ENCODE data around the gene MGAT5B. TPM values are rescaled to one million over a fixed set of nuclear protein-coding genes. Genes with fewer than 3 reads are reported as not detected.
"Not testable (repeated sequence)": the region's sequence is repeated elsewhere in the genome, so short reads cannot be mapped to it uniquely, and the experiment has no call there.

Gene MGAT5B
- total RNA-seq, 1 experiment from 2014 or later: 5.3 TPM

DNA sequence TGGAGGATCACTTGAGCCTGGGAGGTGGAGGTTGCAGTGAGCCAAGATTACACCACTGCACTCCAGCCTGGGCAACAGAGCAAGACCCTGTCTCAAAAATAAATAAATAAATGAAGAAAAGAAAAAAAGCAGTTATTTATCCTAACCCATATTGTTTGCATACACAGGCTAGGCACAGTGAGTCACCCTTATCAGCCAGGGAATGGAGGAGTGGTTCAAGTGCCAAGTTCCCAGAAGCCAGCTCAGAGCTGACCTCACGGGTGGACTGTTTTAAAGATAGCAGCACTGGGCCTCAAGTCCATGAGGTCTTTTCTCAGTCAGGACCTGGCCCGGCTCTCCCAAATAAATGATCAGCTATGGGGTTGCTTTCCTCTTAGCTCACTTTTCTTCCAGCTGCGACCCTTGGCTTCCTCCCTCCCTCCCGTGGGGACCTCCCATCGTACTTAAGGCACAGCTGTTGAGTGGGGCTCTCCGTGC lies 22.6 kb upstream of the MGAT5B start:
- DNase-seq (ENCODE audit: low spot score): no peak

DNA sequence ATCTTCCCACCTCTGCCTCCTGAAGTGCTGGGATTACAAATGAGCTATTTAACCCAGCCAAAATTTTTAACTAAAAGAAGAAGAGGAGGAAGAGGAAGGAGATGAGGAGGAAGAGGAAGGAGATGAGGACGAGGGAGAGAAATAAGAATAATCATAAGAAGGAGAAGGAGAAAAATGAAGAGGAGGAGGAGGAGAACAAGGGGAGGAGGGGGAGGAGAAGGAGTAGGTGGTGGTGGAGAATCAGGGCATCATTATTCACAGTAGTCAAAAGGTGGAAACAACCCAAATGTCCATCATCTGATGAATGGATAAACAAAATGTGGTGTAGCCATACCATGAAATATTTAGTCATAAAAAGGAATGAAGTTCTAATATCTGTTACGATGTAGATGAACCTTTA lies 21.2 kb upstream of the MGAT5B start:
- DNase-seq (ENCODE audit: low spot score): no peak

DNA sequence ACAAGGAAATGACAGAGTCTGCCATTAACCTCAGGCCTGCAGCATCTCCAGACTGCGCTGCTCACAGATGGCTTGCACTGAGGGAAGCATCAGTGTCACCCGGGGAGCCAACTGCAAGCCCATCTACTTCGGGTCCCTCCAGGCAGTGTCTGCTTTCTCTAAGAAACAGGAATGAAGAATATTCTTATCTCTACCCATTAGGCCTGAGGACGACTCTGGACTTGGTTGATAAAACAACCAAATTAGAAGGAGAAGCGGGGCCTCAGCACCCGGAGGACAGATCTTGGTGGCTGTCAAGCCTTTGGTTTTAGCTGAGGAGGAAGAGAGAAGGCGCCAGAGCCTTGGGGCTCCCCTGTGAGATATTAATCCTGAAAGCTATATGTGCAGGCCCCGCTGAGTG lies 19.5 kb upstream of the MGAT5B start:
- DNase-seq (ENCODE audit: low spot score): no peak

GRCh38 chr17:76849160-76849559 lies 19.0 kb upstream of the MGAT5B start:
- DNase-seq (ENCODE audit: low spot score): not testable (repeated sequence)

GRCh38 chr17:76852843-76853242 lies 15.4 kb upstream of the MGAT5B start:
- DNase-seq (ENCODE audit: low spot score): no peak

DNA sequence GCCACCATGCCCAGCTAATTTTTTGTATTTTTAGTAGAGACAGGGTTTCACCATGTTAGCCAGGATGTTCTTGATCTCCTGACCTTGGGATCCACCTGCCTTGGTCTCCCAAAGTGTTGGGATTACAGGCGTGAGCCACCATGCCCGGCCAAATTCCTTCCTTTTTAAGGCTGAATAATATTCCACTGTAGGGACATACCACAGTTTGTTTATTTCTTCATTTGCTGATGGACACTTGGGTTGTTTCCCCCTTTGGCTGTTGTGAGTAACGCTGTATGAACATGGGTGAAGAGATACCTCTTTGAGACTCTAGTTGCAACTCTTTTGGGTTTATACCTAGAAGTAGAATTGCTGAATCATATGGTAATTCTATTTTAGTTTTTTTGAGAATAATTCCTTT lies 13.1 kb upstream of the MGAT5B start:
- no peak for DNase-seq (ENCODE audit: low spot score)

DNA sequence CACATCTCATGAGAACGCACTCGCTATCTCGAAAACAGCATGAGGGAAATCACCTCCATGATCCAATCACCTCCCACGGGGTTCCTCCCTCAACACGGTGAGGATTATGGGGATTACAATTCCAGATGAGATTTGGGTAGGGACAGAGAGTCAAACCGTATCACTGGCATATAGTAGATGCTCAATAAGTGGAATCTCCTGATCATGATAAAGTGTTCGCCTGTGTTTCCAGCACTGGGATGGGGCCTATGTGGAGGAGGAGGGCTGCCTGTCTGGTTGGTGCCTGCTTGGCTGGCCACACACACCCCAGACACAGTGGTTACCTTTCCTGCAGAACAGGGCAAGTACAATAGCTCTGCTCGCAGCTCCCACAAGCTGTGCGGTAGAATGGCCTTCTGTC lies 6.1 kb upstream of the MGAT5B start:
- no peak for DNase-seq (ENCODE audit: low spot score)

DNA sequence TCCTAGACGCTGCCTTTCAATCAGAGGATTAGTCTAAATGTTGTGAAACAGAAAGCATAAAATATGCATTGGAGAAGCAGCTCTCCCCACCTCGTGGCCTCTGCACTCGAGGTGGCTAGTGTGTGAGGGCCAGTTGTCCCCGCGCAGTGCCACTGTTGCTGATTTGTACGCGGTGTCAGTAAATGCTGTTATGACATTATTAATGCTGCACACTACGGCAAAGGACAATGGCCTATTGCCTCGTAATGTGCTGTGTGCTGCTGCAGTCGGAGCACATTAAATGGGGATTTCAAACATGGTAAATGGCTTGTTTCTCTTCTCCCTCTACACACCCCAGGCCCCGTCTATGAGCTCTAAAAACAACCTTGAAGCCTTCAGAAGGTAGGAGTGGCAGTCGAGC lies 5.7 kb upstream of the MGAT5B start:
- DNase-seq (ENCODE audit: low spot score): no peak

GRCh38 chr17:76864024-76864423 lies 4.2 kb upstream of the MGAT5B start:
- DNase-seq (ENCODE audit: low spot score): no peak

GRCh38 chr17:76865174-76865573 lies 3.0 kb upstream of the MGAT5B start:
- no peak for DNase-seq (ENCODE audit: low spot score)

DNA sequence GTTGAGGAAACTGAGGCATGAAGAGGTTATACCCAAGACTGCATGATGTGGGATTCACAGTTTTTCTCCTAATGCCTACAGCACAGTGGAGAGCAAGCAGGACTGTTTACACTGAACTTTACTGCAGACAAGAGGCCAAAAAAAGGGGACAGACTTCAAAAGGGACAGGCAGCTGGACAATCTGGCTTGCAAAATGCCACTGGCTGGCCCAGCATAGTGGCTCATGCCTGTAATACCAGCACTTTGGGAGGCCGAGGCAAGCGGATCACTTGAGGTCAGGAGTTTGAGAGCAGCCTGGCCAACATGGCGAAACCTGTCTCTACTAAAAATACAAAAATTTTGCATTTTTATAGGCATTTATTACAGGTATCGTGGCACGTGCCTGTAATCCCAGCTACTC lies 2.0 kb upstream of the MGAT5B start:
- no peak for DNase-seq (ENCODE audit: low spot score)

GRCh38 chr17:76866774-76867577 lies 1.2 kb upstream of the MGAT5B start:
- no peak for DNase-seq (ENCODE audit: low spot score)

DNA sequence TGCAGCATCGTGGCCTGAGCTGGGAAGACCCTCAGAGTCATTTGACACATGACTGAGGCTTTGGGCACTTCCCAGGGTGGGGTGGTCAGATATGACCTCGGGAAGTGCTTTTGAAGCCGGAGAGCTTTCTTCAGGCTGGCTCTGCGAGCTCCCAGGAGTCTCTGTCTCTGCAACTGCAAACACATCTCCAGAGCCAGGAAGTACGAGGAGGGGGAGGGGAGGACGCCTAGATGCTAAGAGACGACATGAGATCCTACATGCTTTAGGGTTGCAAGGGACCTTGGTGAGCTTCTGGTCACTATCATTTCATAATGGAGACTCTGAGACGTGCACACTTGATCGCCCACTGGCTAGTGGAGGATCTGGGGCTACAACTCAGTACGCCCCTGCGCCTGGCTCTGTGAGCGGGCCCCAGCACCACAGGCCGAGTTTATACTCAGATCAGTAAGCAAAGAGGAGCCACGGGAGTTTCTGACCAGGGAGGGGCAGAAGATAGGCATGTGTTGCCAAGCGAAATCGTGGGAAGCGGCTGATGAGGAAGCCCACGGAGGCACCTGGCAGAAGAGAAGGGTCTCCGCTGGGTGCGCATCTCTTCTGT lies 527 bp upstream of the MGAT5B start:
- peak; percentile 33 for DNase-seq (ENCODE audit: low spot score)

DNA sequence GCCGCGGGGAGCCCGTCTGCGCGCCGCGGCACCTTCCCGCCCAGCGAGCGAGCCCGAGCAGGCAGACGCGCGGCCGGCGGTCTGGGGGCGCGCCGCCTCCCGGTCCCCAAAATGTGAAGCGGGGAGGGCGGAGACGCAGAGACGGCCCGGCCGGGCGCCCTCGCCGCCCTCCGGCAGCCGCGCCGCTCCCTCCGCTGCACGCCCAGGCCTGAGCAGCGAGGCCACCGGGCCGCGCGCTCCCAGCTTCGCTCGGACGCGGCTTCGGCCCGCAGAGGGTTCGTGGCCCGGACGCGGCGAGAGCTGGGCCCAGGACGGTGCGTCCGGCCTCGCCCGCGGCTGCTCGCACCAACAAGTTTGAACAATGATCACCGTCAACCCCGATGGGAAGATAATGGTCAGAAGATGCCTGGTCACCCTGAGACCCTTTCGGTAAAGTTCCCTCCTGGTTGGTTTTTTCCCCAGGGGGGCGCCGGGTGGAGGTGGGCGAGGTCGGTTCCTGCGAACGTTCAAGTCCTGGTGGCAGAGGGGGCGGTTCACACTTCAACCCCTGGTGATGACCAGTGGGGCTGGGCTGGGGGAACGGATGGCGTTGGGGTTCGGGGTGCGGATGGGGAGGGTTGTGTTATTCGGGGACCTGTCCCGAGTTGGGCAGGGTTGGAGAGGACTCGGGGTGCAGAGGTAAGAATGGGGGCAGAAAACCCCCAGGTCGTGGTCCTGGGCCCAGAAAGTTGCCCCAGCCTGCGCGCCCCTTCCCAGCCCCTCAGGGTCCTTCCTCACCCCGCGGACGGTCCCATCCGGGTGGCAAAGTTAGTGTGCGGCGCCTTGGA lies 678 bp downstream of the MGAT5B start:
- no peak for DNase-seq (ENCODE audit: low spot score)

- DNase-seq (ENCODE audit: low spot score): no peak
These were observed 1.5 kb downstream of the MGAT5B start for GRCh38 chr17:76869496-76870376.

DNA sequence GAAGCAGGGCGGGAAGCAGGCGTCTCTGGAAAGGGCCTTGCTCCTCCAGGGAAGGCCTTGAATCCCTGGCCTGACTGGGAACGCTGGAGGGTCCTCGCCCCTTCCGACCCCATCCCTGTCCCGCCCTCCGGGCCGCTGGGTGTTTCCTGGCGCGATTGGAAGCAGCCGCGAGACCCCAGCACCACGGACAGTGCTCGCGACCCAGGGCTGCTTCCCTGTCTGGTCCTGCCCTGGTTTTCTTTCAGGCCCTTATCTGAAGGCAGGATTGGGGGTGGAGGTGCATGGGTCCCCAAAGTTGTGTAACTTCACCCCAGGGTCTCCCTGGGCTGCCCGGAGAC lies 2.1 kb downstream of the MGAT5B start:
- no peak for DNase-seq (ENCODE audit: low spot score)

DNA sequence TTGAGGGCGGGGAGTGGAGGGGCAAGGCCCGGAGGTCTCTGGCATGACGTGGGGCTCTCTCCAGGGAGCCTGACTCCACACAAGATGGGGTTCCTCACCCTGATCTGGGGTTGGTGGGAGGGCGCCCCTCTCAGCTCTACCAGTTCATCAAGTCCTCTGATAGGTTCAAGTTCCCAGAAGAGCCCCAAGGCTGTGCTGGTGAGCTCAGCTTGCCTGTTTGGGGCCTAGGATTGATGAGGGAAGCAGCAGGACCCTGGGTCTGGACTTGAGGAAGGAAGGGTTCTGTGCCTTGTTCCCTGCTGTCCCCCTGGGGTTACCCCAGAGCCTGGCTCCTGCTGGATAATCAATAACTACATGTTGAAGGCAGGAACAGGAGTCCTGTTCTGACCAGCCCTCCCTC lies 3.5 kb downstream of the MGAT5B start:
- DNase-seq (ENCODE audit: low spot score): no peak

DNA sequence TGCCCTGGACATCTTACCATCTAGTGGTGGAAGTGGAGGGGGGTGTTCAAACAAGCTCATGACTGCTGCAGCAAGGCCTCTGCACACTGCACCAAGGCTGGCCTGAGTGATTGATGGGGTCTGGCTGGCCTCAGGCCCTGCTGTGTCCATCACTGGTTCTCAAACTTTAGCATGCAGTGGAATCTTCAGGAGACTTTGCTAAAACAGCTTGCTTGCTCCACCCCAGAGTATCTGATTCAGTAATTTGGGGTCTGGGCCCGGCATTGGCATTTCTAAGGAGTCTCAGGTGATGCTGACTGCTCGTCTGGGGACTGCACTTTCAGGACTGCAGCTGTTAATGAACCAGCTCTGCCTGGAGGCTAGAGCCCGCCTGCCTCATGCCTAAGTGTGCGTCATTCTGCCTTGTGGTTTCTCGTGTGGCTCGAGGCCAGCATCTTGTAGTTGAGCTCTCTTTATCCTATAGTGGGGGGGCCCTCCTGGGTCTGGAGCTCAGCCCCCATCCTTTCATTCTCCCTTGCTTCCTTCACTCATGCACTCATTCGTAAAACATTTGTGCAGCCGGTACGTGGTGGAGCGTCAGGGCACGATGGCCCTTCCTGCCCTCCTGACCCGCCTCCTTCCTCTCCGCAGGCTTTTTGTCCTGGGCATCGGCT lies 4.1 kb downstream of the MGAT5B start:
- DNase-seq (ENCODE audit: low spot score): peak; percentile 99

GRCh38 chr17:76872874-76873221 lies 4.6 kb downstream of the MGAT5B start:
- no peak for DNase-seq (ENCODE audit: low spot score)

- no peak for DNase-seq (ENCODE audit: low spot score)
These were observed 5.7 kb downstream of the MGAT5B start for GRCh38 chr17:76873856-76874255.

DNA sequence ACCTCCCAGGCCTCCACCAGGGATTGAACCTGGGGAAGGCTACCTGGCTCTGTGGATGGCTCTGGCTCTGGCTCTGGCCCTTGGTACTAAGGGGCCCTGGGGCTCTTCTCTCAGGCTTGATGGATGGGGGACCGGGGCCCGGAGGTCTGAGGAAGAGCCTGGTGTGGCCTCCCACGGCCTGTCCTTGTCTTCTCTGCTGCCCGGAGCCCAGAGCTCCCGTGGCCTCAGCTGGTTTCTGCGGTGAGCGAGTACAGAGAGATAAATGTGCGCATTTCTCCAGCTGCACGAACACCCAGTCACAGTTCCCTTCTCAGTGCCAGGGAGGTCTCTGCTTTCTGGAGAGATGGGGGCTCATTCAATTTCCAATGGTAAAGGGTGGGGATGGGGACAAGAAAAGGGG lies 9.2 kb downstream of the MGAT5B start:
- DNase-seq (ENCODE audit: low spot score): no peak

All from H4 (cell line).